GM21576 (cell line): ENCODE results near the gene SFRP4.
"Not testable (repeated sequence)": the region's sequence is repeated elsewhere in the genome, so short reads cannot be mapped to it uniquely, and the experiment has no call there.

Source experiments
- ATAC-seq: cut with Tn5 transposase; IDR thresholded peaks from one replicate; pipeline ENCODE4 v1.9.1; 2021; ENCODE audit warnings: mild to moderate bottlenecking, moderate library complexity; ENCODE audit not compliant: unreplicated experiment

Gene SFRP4

DNA sequence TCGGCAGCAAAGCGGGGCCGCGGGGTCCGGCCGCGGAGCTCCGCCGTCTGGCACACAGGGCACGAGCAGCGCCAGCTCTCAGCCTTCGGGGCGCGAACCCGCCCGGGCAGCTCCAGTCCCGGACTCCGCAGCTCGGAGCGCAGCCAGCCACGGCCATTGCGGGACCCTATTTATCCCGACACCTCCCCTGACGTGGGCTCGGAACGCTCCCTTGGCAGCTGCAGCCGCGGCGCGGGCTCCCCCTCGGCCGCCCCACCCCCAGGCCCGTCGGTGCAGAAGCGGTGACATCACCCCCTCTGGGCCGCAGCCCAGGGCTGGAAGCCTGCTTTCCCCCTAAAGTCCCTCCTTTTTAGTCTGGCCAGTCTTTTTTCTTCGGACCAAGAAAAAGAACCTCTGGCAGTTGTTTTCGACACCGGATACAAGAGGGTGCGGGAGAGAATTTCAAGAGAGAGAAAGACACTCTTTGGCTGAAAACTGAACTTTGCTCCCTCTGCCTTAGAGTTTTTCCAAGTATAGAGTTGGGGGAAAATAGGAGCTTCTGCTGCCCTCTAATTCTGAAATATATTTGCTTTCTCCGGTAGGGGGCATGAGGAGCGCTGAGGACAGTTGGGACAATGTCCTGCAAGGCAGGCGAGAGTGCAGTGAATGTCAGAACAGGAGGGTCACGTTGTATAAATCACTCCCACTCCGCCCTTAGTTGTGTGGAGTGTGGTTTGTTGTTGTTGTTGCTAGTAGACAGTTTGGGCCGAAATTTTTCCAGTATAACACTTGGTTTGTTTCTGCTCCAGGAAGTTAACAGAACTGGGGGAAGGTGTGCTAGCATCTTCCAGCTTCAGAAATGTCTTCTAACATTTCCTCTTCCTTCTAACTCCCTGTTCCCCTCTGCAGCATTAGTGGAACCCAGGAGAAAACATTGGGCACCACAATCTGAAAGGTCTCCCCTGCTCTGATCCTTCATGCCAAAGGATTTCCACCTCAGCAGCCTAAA is at the start of gene SFRP4:
SFRP4 (minus strand) TSS at position 145 of the 988 bp plus-strand sequence. CDS start 280 bp downstream, outside the sequence.
- ATAC-seq: peak; percentile 36

- ATAC-seq: no peak
Observed at GRCh38 chr7:37964196-37964595, 47.6 kb upstream of the SFRP4 start.

GRCh38 chr7:37961251-37961650 is 44.6 kb upstream of the SFRP4 start:
- ATAC-seq: no peak

DNA sequence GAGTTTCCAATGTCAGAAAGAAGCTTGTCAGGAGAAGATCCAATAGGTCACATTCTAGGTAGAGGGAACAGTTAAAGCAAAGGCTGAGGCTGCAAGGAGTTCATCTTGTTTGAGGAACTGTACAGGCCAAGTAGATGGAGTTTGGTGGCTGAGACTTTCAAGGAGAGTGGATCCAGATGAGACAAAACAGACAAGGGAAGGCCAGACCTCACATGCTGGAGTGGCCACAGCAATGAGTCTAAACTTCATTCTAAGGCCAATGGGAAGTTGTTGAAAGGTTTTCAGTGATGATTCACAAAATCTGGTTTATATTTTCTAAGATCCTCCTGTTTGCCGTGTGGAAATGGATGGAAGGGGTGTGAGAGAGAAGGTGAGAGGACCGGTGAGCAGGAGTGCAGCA is 43.9 kb upstream of the SFRP4 start:
- no peak for ATAC-seq

DNA sequence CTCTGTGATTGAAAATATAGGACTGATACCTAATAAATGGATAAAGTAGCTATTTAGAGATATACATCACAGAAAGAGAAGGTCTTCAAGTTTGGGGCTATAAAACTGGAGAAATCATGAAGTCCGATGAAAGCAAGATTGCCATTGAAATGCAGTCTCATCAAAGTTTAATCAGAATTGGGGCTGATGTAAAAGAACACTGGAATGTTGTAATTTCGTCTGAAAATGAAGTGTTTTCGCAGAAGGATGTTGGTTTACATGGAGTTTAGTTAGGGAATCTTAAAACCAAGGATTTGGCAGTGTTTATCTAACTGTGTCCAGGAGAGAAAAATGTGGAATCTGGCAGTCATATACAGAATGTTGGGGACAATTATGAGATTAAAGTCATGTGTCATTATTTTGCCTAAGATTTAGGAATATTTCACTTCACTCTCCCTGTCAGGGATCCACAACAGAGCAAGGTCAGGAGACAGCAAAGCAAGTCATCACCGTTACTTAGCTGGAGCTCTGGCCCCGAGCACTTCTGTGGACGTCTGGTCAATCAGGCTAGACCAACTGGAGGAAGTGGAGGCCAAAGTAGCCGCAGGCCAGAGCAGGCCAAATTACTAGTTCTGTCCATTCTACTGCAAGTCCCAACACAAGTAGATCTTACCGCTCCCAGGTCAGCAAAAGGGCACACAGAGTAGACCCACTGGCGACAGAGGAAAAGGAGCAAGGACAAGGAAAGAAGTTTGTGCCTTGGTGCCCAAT is 40.8 kb upstream of the SFRP4 start:
- ATAC-seq: no peak

GRCh38 chr7:37956791-37957190 is 40.2 kb upstream of the SFRP4 start:
- ATAC-seq: no peak

DNA sequence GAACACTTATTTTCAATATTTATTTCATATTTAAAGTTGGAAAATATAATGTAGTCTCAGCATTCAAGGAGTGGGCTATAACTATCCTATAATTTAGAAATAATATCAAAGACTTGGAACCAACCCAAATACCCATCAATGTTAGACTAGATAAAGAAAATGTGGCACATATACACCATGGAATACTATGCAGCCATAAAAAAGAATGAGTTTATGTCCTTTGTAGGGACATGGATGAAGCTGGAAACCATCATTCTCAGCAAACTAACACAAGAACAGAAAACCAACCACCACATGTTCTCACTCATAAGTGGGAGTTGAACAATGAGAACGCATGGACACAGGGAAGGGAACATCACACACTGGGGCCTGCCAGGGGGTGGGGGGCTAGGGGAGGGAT is 37.6 kb upstream of the SFRP4 start:
- not testable (repeated sequence) for ATAC-seq

- no peak for ATAC-seq
Observed at GRCh38 chr7:37952240-37952639, 35.6 kb upstream of the SFRP4 start.

DNA sequence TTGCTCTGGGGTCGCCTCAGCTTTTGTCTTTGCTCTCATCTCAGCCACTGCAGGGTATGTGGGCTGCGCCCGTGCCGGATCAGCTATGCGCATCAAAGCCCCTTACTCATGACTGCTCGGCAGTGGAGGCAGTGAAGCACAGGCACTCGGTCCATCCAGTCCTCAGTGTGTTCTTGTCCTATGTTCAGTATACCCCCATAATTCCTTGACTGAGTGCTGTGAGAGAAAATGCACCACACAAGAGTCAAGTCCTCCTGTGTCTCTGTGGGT is 31.3 kb upstream of the SFRP4 start:
- no peak for ATAC-seq

DNA sequence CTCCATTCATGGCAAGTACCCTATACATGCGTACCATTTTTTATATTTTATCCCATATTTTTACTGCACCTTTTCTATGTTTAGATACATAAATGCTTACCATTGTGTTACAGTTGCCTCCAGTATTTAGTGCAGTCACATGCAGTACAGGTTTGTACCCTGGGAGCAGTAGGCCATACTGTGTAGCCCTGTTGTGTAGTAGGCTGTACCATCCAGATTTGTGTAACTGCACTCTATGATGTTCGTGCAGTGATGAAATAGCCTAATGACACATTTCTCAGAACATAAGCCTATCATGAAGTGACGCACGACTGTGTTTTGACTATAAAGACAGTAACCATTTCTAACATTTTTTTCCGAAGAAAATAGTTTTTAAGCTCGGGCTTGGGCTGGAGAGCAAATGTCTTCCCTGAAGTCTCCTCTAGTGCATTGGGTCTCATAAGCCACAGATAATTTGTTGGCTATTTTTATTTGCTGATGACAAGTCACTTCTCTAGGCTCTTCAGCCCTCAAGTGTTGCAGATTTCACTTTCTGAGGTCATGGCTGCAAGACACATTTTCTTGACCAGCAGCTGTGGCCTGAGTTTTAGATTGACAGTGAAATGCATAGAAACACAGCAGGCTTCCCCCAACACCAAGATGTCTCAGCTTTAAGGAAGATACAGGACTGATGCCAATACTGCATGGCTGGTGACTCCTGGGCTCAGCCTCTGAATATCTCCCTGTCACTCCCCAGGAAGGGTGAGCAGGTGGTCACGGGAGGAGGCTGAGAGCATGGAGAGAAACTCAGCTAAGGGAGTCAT is 30.7 kb upstream of the SFRP4 start:
- no peak for ATAC-seq

GRCh38 chr7:37945336-37945735 is 28.7 kb upstream of the SFRP4 start:
- ATAC-seq: no peak

GRCh38 chr7:37944737-37945054 is 28.1 kb upstream of the SFRP4 start:
- ATAC-seq: no peak

- no peak for ATAC-seq
Observed at GRCh38 chr7:37943905-37944736, 27.5 kb upstream of the SFRP4 start.

GRCh38 chr7:37942934-37943610 is 26.5 kb upstream of the SFRP4 start:
- ATAC-seq: no peak

- no peak for ATAC-seq
Observed at GRCh38 chr7:37933018-37933566, 16.5 kb upstream of the SFRP4 start.

- ATAC-seq: no peak
Observed at GRCh38 chr7:37932543-37932942, 15.9 kb upstream of the SFRP4 start.

DNA sequence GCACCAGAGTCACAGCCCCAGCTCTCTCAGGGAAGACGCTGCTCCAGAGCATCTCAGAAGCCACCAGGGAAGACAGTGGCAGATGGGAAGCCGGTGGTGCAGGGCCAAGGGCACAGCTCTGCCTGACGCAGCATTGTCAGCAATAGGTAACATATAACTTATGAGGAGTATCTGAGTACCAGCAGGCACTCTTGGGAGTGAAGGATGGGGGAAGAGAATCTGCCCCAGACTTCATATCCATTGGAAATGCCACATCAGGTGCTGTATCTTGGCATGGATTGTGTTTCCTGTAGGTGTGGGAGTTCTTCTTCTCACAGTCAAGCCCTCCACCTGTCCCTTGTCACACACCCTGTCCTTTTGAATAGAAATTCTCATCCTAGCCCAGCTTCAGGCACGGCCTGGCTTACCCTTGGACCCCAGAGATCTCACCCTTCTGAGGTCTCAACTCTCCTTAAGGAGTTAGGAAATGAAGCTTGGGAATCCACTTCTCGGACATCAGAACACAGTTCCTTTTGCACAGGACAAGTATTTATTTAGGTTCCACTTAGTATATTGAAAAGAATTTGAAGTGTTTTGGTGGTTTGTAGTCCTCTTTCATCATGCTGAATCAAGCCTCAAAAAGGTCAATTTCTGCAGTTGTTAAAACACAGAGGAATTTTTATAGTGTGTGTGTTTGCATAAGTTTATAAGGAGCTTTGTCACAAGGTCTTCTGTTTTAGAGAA is 13.8 kb upstream of the SFRP4 start:
- ATAC-seq: no peak

DNA sequence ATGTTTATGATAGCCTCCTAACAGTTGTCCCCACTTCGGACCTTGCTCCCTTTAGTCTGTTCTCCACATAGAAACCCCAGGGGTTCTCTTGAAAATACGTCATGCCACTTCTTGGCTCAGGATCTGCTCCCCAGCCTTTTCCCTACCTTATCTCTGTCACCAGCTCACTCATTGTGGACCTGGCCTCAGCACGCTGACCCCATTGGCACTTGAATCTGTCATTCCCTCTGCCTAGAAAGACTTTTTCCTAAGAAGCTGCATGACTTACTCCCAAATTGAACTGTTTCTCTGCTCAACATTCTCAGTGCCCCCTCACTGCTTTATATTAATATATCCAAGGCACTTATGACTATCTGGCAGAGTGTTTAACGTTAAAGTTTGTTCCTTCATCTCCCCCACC is 12.3 kb upstream of the SFRP4 start:
- no peak for ATAC-seq

DNA sequence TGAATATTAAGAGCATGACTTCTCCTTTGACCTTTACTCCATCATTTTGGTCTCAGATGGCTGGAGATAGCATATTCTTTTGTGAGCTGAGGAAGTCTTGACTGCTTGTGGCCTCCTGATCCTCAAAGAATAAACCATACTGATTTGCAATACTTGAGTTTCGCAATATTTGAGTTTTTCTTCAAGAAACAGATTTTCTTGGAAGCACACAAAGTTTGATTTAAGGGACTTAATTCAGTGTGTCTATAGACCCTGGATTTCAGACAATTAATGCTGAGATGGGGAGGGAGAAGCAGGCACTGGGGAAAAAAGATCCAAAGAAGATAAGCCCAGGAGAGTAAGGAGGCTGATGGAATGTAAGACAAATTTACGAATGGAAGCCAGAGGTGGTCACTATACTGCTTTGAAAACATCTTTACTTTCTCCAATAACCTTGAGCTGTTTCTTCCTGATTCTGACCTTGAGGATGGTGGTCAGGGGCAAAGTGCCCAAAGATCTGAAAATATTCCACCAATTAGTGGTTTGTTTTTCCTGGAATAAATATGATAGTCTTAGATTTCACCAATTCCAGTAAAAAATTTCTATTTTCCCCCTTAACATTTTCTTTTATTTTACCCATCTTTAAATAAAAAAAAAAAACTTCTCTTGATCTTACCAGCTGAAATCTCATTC is 11.3 kb upstream of the SFRP4 start:
- no peak for ATAC-seq
